ENCODE measurements around the gene PXK.

Gene PXK

DNA sequence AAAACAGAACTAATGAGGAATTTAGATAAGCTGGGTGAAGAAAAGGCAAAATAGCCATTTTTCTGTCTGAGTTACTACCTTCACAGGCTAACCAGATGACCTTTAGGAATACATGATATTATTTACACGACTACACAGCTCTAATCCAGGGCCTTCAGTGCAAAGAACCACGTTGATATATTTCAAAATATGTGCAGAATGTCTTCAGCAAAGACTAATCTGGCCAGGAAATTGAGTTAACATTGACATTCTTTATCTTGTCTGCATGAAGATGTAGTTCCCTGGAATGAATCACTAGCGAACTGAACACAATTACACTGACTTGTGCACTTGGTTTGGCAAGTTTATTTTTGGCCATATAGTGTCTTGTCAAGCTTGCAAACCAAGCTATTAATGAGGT, 59.5 kb downstream of the PXK start:
- H3K9ac ChIP-seq (ENCODE audit: low read depth in 1 of 2, low read length in 2 of 2): no peak overlapping the region
- peaks cover 0 to 3% of the 10 kb centered on the region in 2 donors for H3K4me1 ChIP-seq (ENCODE audit: control insufficient read depth in 2 of 2, insufficient read depth in 2 of 2, low read length in 2 of 2)
- no peak overlapping the region for H3K4me3 ChIP-seq (ENCODE audit: low read length in 2 of 2)
- H3K9me3 ChIP-seq (ENCODE audit: control insufficient read depth in 2 of 2, low read length in 2 of 2): no peaks in the 10 kb centered on the region
- peaks cover 5 to 7% of the 10 kb centered on the region in 2 donors for H3K36me3 ChIP-seq (ENCODE audit: control insufficient read depth in 2 of 2, insufficient read depth in 2 of 2, low read length in 2 of 2)
- H3K27ac ChIP-seq (ENCODE audit: low read depth in 2 of 2, low read length in 2 of 2): peak overlapping the region in 1 of 2 donors; percentile 50
- H3K27me3 ChIP-seq (ENCODE audit: control insufficient read depth in 2 of 2, insufficient read depth in 2 of 2, low read length in 2 of 2): no peaks in the 10 kb centered on the region

DNA sequence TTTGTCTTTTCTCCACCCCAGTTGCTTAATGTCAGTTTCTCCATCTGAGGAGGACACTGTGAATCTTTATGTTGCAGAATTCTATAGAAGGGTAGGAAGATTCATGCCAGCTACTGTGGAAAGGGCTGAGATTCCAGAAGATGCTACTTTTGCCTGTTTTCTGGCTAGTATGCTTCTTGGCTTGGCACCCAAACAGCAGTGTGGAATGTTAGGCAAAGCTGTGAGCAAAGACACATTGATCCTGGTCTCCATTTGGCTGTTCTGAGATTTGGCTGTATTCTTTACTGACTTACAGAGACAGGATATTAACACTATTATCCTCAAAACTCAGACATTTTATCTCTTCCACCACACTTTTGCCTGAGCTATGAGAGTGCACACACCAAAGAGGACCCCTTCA, 61.6 kb downstream of the PXK start:
- H3K4me1 ChIP-seq (ENCODE audit: control insufficient read depth in 2 of 2, insufficient read depth in 2 of 2, low read length in 2 of 2): no peaks in the 10 kb centered on the region
- peaks cover 19 to 21% of the 10 kb centered on the region in 2 donors for H3K36me3 ChIP-seq (ENCODE audit: control insufficient read depth in 2 of 2, insufficient read depth in 2 of 2, low read length in 2 of 2)
- H3K9me3 ChIP-seq (ENCODE audit: control insufficient read depth in 2 of 2, low read length in 2 of 2): no peaks in the 10 kb centered on the region
- H3K27me3 ChIP-seq (ENCODE audit: control insufficient read depth in 2 of 2, insufficient read depth in 2 of 2, low read length in 2 of 2): no peaks in the 10 kb centered on the region
- H3K4me3 ChIP-seq (ENCODE audit: low read length in 2 of 2): no peak overlapping the region
- H3K27ac ChIP-seq (ENCODE audit: low read depth in 2 of 2, low read length in 2 of 2): no peak overlapping the region
- no peak overlapping the region for H3K9ac ChIP-seq (ENCODE audit: low read depth in 1 of 2, low read length in 2 of 2)

DNA sequence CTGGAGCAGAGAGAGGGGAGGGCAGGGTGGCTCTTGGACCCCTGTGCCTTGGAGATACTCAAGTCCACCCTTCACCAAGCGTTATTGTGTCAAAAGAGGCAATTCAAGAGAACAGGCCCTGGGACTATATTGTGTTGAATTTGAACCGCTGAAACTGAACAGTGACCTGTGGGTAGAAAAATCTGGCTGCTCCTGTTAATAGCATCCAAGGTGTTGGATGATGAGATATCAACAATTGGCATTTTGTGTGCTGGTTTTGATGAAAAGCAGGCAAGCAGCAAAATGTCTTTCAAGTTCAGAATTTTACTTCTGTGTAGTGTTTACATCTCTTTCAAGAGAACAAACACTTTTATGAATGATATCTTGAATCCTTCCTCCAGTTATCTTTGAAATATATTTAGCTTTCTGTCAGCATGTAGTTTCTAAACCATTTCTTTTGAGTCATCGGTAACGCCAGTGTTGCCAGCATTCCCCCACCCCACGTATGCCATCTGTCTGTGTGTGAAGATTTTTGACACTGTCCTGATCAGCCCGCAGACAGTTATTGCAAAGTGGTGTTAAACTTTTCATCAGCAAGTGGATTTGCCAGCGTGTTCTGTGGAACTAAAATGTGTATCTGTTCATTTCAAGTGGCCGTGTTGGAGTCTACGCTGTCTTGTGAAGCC, 66.1 kb downstream of the PXK start:
- H3K27ac ChIP-seq (ENCODE audit: low read depth in 2 of 2, low read length in 2 of 2): no peak overlapping the region

DNA sequence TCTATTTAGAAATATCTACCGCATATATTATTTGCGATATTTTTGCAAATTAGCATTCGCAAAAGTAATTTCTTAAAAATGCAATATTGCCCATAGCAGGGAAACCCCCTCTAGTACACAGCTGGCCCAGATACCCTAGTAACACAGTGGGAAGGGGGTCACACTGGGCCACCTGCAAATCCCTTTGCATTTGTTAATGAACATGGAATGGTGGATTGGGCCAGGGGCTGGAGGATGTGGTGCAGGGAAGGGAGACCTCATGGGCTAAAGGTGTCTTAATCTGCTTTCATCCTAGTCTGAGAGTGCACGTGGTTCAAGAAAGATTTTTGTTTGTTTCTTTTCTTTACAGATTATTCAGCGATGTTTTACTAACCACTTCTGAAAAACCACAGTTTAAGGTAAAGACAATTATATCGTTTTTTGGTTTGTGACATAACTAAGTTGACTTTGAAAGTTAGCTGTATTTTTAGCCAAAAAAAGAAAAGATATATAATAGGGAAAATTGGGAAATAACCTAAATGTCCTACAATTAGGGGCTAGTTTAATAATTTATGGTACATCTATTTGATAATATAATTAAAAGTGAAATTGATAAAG, 70.9 kb downstream of the PXK start:
- H3K27ac ChIP-seq (ENCODE audit: low read depth in 2 of 2, low read length in 2 of 2): no peak overlapping the region
- H3K4me3 ChIP-seq (ENCODE audit: low read length in 2 of 2): no peak overlapping the region
- H3K9me3 ChIP-seq (ENCODE audit: control insufficient read depth in 2 of 2, low read length in 2 of 2): no peaks in the 10 kb centered on the region
- no peaks in the 10 kb centered on the region for H3K27me3 ChIP-seq (ENCODE audit: control insufficient read depth in 2 of 2, insufficient read depth in 2 of 2, low read length in 2 of 2)
- H3K4me1 ChIP-seq (ENCODE audit: control insufficient read depth in 2 of 2, insufficient read depth in 2 of 2, low read length in 2 of 2): no peaks in the 10 kb centered on the region
- H3K36me3 ChIP-seq (ENCODE audit: control insufficient read depth in 2 of 2, insufficient read depth in 2 of 2, low read length in 2 of 2): peaks cover 5 to 13% of the 10 kb centered on the region in 2 donors
- H3K9ac ChIP-seq (ENCODE audit: low read depth in 1 of 2, low read length in 2 of 2): no peak overlapping the region

More for the DNA sequence above, 66.1 kb downstream of the PXK start:
- Histone ChIP-seq H3K9me3 (ENCODE audit: control insufficient read depth in 2 of 2, low read length in 2 of 2) (no peaks in the 10 kb centered on the region), H3K9ac (ENCODE audit: low read depth in 1 of 2, low read length in 2 of 2) (no peak overlapping the region), H3K36me3 (ENCODE audit: control insufficient read depth in 2 of 2, insufficient read depth in 2 of 2, low read length in 2 of 2) (peaks cover 20 to 24% of the 10 kb centered on the region in 2 donors), H3K4me3 (ENCODE audit: low read length in 2 of 2) (no peak overlapping the region), H3K27me3 (ENCODE audit: control insufficient read depth in 2 of 2, insufficient read depth in 2 of 2, low read length in 2 of 2) (no peaks in the 10 kb centered on the region), H3K4me1 (ENCODE audit: control insufficient read depth in 2 of 2, insufficient read depth in 2 of 2, low read length in 2 of 2) (no peaks in the 10 kb centered on the region)

DNA sequence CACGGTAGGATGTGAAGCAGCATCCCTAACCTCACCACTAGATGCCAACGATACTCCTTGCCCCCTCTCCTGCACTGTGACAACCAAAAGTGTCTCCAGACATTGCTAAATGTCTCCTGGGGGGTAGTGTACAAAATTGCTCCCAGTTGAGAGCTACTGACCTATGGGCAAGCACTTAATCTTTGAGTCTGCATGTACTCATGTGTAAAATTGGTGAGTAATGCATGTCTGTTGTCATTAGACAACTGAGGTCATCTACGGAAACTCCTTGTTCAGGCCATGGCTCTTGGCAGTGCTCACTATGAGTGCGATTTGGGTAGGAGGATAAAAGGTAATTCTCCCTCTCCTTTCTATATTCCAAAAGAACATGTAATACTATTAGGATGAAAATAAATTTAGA, 71.7 kb downstream of the PXK start:
- Histone ChIP-seq H3K36me3 (ENCODE audit: control insufficient read depth in 2 of 2, insufficient read depth in 2 of 2, low read length in 2 of 2) (peaks cover 2 to 13% of the 10 kb centered on the region in 2 donors), H3K4me1 (ENCODE audit: control insufficient read depth in 2 of 2, insufficient read depth in 2 of 2, low read length in 2 of 2) (no peaks in the 10 kb centered on the region), H3K9ac (ENCODE audit: low read depth in 1 of 2, low read length in 2 of 2) (no peak overlapping the region), H3K9me3 (ENCODE audit: control insufficient read depth in 2 of 2, low read length in 2 of 2) (no peaks in the 10 kb centered on the region), H3K4me3 (ENCODE audit: low read length in 2 of 2) (no peak overlapping the region), H3K27ac (ENCODE audit: low read depth in 2 of 2, low read length in 2 of 2) (no peak overlapping the region), H3K27me3 (ENCODE audit: control insufficient read depth in 2 of 2, insufficient read depth in 2 of 2, low read length in 2 of 2) (no peaks in the 10 kb centered on the region)

DNA sequence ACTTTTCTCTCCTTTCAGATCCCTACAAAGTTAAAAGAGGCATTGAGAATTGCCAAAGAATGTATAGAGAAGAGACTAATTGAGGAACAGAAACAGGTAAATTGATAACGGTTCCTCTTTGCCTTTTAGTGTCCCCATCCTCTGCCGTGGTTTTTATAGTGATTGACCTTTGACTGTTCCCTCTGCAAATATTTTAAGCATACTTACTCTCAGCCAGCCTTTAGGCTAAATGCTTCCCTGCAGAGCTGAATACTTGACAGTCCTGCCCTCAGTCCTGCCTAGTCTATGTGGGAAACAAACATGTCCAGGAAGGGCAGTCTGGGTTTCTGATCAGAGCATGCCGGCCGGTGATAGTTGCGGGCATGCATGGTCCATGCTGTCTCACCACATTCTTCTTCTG, 76.2 kb downstream of the PXK start:
- Histone ChIP-seq H3K27ac (ENCODE audit: low read depth in 2 of 2, low read length in 2 of 2) (no peak overlapping the region), H3K36me3 (ENCODE audit: control insufficient read depth in 2 of 2, insufficient read depth in 2 of 2, low read length in 2 of 2) (peaks cover 21 to 35% of the 10 kb centered on the region in 2 donors), H3K4me1 (ENCODE audit: control insufficient read depth in 2 of 2, insufficient read depth in 2 of 2, low read length in 2 of 2) (no peaks in the 10 kb centered on the region)

DNA sequence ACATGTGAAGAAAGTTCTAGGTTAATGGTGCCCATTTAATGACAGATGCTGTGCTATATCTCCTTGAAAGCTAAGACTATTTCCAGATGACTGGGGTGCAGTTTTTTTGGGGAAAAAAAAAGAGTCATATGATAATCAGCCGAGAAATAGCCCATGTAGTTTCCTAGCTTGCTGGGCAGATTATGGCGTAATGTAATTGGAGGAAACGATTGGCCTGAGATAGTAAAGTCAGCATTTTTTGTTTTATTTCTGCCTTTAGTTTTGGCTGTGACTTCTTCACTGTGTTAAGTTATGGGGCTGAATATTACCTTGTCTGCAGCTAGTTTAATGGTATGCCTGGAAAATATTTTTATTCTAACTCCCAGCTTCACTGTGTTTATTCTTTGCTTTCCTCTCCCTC, 77.0 kb downstream of the PXK start:
- Histone ChIP-seq H3K4me1 (ENCODE audit: control insufficient read depth in 2 of 2, insufficient read depth in 2 of 2, low read length in 2 of 2) (no peaks in the 10 kb centered on the region), H3K4me3 (ENCODE audit: low read length in 2 of 2) (no peak overlapping the region), H3K9me3 (ENCODE audit: control insufficient read depth in 2 of 2, low read length in 2 of 2) (no peaks in the 10 kb centered on the region), H3K27ac (ENCODE audit: low read depth in 2 of 2, low read length in 2 of 2) (no peak overlapping the region), H3K36me3 (ENCODE audit: control insufficient read depth in 2 of 2, insufficient read depth in 2 of 2, low read length in 2 of 2) (peaks cover 21 to 31% of the 10 kb centered on the region in 2 donors), H3K9ac (ENCODE audit: low read depth in 1 of 2, low read length in 2 of 2) (no peak overlapping the region), H3K27me3 (ENCODE audit: control insufficient read depth in 2 of 2, insufficient read depth in 2 of 2, low read length in 2 of 2) (no peaks in the 10 kb centered on the region)

More for the DNA sequence above, 76.2 kb downstream of the PXK start:
- no peak overlapping the region for H3K9ac ChIP-seq (ENCODE audit: low read depth in 1 of 2, low read length in 2 of 2)
- no peaks in the 10 kb centered on the region for H3K9me3 ChIP-seq (ENCODE audit: control insufficient read depth in 2 of 2, low read length in 2 of 2)
- H3K4me3 ChIP-seq (ENCODE audit: low read length in 2 of 2): no peak overlapping the region
- H3K27me3 ChIP-seq (ENCODE audit: control insufficient read depth in 2 of 2, insufficient read depth in 2 of 2, low read length in 2 of 2): no peaks in the 10 kb centered on the region

DNA sequence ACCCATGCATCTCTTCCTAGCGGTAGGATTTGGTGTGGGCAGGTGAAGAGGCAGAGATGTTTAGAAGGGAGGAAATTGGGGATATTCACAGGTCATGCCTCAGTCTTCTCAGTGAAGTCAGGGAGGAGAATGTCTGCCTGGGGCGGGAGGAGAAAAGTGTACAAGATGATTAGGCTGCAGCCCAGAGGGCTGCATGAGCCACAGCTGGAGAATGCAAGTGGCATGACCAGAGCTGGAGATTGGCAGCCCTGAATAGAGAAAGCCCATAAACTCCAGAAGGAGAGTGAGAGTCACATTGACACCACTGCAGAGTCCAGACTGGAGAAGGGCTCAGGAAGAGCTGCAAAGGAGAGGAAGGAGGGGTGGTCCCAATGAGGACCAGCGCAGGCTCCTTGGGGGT, 78.3 kb downstream of the PXK start:
- Histone ChIP-seq H3K9ac (ENCODE audit: low read depth in 1 of 2, low read length in 2 of 2) (no peak overlapping the region), H3K27ac (ENCODE audit: low read depth in 2 of 2, low read length in 2 of 2) (no peak overlapping the region), H3K9me3 (ENCODE audit: control insufficient read depth in 2 of 2, low read length in 2 of 2) (no peaks in the 10 kb centered on the region), H3K27me3 (ENCODE audit: control insufficient read depth in 2 of 2, insufficient read depth in 2 of 2, low read length in 2 of 2) (no peaks in the 10 kb centered on the region), H3K36me3 (ENCODE audit: control insufficient read depth in 2 of 2, insufficient read depth in 2 of 2, low read length in 2 of 2) (peaks cover 21 to 31% of the 10 kb centered on the region in 2 donors), H3K4me1 (ENCODE audit: control insufficient read depth in 2 of 2, insufficient read depth in 2 of 2, low read length in 2 of 2) (no peaks in the 10 kb centered on the region), H3K4me3 (ENCODE audit: low read length in 2 of 2) (no peak overlapping the region)

DNA sequence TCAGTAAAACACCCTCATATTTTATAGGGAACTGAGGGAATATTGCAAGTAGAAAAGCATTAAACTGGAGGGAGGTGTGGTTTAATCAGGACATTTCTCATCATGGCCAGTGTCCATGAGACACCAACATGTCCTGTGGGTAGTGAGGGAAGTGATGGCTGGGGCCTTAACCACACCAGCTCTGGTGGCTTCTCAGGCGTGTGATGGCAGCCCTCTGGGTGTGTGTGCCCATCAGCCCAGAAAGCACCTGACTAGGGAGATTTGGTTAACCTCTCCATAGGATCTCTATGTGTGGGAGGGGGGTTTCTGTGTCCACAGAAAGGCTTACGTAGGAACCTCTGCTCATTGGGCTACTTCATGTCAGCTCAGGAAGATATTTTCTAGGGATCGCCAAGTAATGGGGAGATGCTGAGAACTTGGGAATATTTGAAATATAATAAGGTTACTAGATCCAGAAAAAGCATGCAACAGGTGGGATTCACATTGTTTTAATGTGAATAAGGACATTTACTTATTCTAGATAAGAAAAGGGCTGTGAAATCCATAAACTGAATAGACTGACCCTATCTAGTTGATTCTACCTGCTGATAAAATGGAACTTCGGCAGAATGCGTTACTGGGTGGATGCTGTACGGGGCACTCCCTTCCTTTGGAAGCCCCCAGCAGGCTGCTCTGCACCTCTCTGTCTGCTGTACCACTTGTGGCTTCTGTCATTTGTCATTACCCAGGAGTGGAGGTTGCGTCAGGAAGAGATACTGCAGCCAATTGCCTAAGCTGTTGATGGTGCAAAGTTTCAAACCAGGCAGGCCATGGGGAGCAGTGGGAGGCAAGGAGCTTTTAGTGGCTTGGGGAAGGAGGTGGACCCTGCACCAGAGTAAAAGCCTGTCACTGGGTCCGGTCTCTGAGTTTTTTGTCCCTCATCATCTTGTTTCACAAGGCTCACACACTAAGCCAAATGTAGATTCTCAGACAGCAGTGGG, 79.4 kb downstream of the PXK start:
- H3K27me3 ChIP-seq (ENCODE audit: control insufficient read depth in 2 of 2, insufficient read depth in 2 of 2, low read length in 2 of 2): no peaks in the 10 kb centered on the region
- no peaks in the 10 kb centered on the region for H3K4me1 ChIP-seq (ENCODE audit: control insufficient read depth in 2 of 2, insufficient read depth in 2 of 2, low read length in 2 of 2)
- H3K9me3 ChIP-seq (ENCODE audit: control insufficient read depth in 2 of 2, low read length in 2 of 2): no peaks in the 10 kb centered on the region
- H3K27ac ChIP-seq (ENCODE audit: low read depth in 2 of 2, low read length in 2 of 2): no peak overlapping the region
- H3K36me3 ChIP-seq (ENCODE audit: control insufficient read depth in 2 of 2, insufficient read depth in 2 of 2, low read length in 2 of 2): peaks cover 21 to 31% of the 10 kb centered on the region in 2 donors
- H3K9ac ChIP-seq (ENCODE audit: low read depth in 1 of 2, low read length in 2 of 2): no peak overlapping the region
- no peak overlapping the region for H3K4me3 ChIP-seq (ENCODE audit: low read length in 2 of 2)

Data from mucosa of rectum (tissue), 2 donors.